Measurements from ENCODE around the gene FHL2. TPM values are rescaled to one million over a fixed set of nuclear protein-coding genes. Genes with fewer than 3 reads are reported as not detected.

Gene FHL2
- total and polyA plus RNA-seq, 9 of the 15 experiments (the other 6 are each of a cell fraction or from before 2014, with no cell fraction given): 7.5 to 33.1 (median 23.9) TPM

DNA sequence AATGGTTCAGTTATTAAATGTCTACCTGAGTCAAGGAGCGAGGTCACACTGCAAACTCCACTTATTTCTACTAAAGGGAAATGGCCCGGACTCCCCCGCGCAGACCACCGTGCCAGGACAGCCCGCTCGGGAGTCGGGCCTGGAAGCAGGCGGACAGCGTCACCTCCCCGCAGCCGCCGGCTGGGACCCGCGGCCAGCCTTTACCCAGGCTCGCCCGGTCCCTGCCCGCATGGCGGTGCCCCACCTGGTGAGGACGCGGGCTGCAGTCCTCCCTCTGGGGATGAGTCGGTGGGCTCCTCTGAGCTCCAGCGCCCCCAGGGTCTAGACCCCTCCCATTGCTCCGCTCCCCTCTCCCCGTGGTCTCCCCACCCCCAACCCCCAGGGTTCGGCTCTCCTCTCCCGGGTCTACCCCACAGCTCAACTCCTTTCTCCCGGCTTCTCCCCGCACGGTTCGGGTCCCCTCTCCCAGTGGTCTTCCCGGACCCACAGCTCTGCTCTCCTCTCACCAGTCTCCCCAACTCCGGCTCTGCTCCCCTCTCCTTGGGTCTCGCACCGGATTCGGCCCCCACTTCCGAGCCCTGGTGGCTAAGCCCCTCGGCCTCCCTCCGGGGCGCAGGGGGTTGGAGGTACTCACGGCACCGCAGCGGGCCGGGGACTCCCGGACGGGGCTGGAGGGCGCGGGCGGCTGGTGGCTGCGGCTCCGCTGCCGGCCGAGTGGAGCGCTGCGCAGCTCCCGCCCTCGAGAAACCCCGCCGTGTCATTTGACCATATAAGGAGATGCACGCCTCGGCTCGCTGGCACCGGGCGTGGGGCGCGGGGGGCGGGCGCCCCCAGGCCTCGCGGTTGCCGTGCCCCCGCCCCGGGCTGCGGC lies at the start of gene FHL2 (continued):
- TF ChIP-seq, protein P1, sequence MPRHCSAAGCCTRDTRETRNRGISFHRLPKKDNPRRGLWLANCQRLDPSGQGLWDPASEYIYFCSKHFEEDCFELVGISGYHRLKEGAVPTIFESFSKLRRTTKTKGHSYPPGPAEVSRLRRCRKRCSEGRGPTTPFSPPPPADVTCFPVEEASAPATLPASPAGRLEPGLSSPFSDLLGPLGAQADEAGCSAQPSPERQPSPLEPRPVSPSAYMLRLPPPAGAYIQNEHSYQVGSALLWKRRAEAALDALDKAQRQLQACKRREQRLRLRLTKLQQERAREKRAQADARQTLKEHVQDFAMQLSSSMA (CRISPR knock-in tag; IDR thresholded peaks at IDR 0.05): no peak
- no peak for TF ChIP-seq EP300 (IDR thresholded peaks at IDR 0.05; ENCODE audit: low read length)
- TF ChIP-seq TAF9B (IDR thresholded peaks at IDR 0.05; ENCODE audit: partially characterized antibody): no peak
- no peak for TF ChIP-seq ZNF780A (CRISPR knock-in tag; IDR thresholded peaks at IDR 0.05)
- no peak for TF ChIP-seq RBM25 (IDR thresholded peaks at IDR 0.05; ENCODE audit: low read depth, low read length, severe bottlenecking)
- no peak for TF ChIP-seq TSC22D4 (tag; IDR thresholded peaks at IDR 0.05)
- no peak for TF ChIP-seq ZNF695 (CRISPR knock-in tag; IDR thresholded peaks at IDR 0.05)
- no peak for TF ChIP-seq SAP30 (IDR thresholded peaks at IDR 0.05; ENCODE audit: borderline replicate concordance, insufficient read depth, low read depth, low read length, poor library complexity, severe bottlenecking)
- TF ChIP-seq FUS (optimal IDR thresholded peaks at IDR 0.05; ENCODE audit: low read depth, low read length): peak; percentile 20
- TF ChIP-seq ZNF41 (CRISPR knock-in tag; conservative IDR thresholded peaks at IDR 0.05): no peak
- no peak for TF ChIP-seq DACH1 (IDR thresholded peaks at IDR 0.05; ENCODE audit: partially characterized antibody)
- TF ChIP-seq, protein P2, sequence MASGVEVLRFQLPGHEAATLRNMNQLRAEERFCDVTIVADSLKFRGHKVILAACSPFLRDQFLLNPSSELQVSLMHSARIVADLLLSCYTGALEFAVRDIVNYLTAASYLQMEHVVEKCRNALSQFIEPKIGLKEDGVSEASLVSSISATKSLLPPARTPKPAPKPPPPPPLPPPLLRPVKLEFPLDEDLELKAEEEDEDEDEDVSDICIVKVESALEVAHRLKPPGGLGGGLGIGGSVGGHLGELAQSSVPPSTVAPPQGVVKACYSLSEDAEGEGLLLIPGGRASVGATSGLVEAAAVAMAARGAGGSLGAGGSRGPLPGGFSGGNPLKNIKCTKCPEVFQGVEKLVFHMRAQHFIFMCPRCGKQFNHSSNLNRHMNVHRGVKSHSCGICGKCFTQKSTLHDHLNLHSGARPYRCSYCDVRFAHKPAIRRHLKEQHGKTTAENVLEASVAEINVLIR (CRISPR knock-in tag; IDR thresholded peaks at IDR 0.05): no peak
- TF ChIP-seq ZNF830 (CRISPR knock-in tag; IDR thresholded peaks at IDR 0.05): no peak
- TF ChIP-seq ZNF57 (CRISPR knock-in tag; IDR thresholded peaks at IDR 0.05): no peak
- TF ChIP-seq, protein P3, sequence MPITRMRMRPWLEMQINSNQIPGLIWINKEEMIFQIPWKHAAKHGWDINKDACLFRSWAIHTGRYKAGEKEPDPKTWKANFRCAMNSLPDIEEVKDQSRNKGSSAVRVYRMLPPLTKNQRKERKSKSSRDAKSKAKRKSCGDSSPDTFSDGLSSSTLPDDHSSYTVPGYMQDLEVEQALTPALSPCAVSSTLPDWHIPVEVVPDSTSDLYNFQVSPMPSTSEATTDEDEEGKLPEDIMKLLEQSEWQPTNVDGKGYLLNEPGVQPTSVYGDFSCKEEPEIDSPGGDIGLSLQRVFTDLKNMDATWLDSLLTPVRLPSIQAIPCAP (CRISPR knock-in tag; IDR thresholded peaks at IDR 0.05; ENCODE audit: borderline replicate concordance): no peak
- TF ChIP-seq RAD21 (CRISPR knock-in tag; conservative IDR thresholded peaks at IDR 0.05 in 1 of 2, IDR thresholded peaks at IDR 0.05 in 1 of 2): peak in 1 of 2 experiments; percentile 10; a peak in 1 of 4 replicates
- TF ChIP-seq GABPA (tag; conservative IDR thresholded peaks at IDR 0.05; ENCODE audit: low read depth): 0 out of 2 replicates have a peak, but pooled peaks have one; percentile 11
- TF ChIP-seq, protein P4, sequence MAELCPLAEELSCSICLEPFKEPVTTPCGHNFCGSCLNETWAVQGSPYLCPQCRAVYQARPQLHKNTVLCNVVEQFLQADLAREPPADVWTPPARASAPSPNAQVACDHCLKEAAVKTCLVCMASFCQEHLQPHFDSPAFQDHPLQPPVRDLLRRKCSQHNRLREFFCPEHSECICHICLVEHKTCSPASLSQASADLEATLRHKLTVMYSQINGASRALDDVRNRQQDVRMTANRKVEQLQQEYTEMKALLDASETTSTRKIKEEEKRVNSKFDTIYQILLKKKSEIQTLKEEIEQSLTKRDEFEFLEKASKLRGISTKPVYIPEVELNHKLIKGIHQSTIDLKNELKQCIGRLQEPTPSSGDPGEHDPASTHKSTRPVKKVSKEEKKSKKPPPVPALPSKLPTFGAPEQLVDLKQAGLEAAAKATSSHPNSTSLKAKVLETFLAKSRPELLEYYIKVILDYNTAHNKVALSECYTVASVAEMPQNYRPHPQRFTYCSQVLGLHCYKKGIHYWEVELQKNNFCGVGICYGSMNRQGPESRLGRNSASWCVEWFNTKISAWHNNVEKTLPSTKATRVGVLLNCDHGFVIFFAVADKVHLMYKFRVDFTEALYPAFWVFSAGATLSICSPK (IDR thresholded peaks at IDR 0.05; ENCODE audit: borderline replicate concordance): no peak
- no peak for TF ChIP-seq MYBL2 (IDR thresholded peaks at IDR 0.05; ENCODE audit: low read depth)
- TF ChIP-seq MYBL2 (CRISPR knock-in tag; IDR thresholded peaks at IDR 0.05; ENCODE audit: borderline replicate concordance): no peak
- TF ChIP-seq PYGO2 (tag; IDR thresholded peaks at IDR 0.05): no peak
- TF ChIP-seq DNMT1 (IDR thresholded peaks at IDR 0.05): no peak
- TF ChIP-seq, protein P5, sequence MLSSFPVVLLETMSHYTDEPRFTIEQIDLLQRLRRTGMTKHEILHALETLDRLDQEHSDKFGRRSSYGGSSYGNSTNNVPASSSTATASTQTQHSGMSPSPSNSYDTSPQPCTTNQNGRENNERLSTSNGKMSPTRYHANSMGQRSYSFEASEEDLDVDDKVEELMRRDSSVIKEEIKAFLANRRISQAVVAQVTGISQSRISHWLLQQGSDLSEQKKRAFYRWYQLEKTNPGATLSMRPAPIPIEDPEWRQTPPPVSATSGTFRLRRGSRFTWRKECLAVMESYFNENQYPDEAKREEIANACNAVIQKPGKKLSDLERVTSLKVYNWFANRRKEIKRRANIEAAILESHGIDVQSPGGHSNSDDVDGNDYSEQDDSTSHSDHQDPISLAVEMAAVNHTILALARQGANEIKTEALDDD (IDR thresholded peaks at IDR 0.05): no peak
